ENCODE data around the gene HPGDS. TPM values are rescaled to one million over a fixed set of nuclear protein-coding genes. Genes with fewer than 3 reads are reported as not detected.

Gene HPGDS
- polyA plus RNA-seq, 1 donor from 2014 or later, result not detected

DNA sequence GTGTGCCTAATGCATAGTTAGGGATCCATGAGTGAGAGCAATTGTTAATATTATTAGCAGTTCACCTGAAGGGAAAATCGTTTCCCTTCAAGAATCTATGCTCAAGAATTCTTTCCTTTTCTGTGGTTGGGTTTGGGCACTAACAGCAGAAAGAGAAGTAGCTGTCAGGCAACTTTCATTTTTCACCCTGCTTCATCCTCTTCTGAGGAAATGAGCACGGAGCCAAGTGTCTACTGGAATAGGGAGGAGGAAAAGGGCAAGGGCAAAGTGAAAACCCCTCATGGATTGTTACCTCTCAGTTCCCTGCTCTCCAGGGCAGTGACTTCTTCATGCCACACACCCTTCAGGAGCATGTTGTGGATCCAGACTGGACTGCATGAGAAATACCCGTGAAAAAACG is 2.6 kb upstream of the HPGDS start:
- Histone ChIP-seq H3K4me2 (ENCODE audit: low read length) (no peak overlapping the region), H3K4me3 (ENCODE audit: low read length) (no peak overlapping the region), H4K20me1 (ENCODE audit: insufficient read depth) (no peaks in the 10 kb centered on the region), H3K79me2 (replicated peaks; ENCODE audit: insufficient read depth, low read length) (no peaks in the 10 kb centered on the region), H3K27ac (ENCODE audit: low read length) (no peak overlapping the region), H3K9me2 (ENCODE audit: insufficient read depth, low read length) (no peaks in the 10 kb centered on the region), H3K27me3 (ENCODE audit: insufficient read depth, low read depth, low read length) (no peaks in the 10 kb centered on the region), H3K9me3 (ENCODE audit: low read length) (no peaks in the 10 kb centered on the region), H3K9ac (ENCODE audit: low read length) (no peak overlapping the region), H3F3A (ENCODE audit: insufficient read depth, low read length, poor library complexity, severe bottlenecking) (no peaks in the 10 kb centered on the region), H2AFZ (ENCODE audit: low read depth, low read length) (no peak overlapping the region), H3K36me3 (ENCODE audit: insufficient read depth, low read length) (no peaks in the 10 kb centered on the region)
- TF ChIP-seq SMC3 (conservative IDR thresholded peaks at IDR 0.05; ENCODE audit: poor library complexity), result no peak

DNA sequence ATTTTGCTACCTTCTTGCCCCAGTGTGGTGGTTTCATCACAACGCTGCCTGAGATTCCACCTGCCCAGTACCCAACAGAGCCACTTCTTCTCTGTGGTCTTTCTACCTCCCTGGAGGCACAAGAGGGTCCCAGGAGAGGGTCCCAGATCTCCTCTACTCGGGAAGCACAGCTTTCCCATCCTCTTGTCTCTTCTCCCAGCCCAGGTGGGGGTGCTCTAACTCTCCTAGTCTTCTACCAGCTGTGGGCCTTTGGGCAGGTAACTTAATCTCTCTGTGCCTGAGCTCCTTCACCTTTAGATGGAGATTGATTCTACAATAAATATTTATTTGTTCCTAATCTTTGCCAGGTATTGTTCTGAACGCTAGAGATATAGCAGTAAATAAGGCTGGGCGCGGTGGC is 1.8 kb upstream of the HPGDS start:
- Histone ChIP-seq H3K36me3 (ENCODE audit: insufficient read depth, low read length) (no peaks in the 10 kb centered on the region), H3K27me3 (ENCODE audit: insufficient read depth, low read depth, low read length) (no peaks in the 10 kb centered on the region), H3K27ac (ENCODE audit: low read length) (no peak overlapping the region), H3K4me2 (ENCODE audit: low read length) (no peak overlapping the region), H4K20me1 (ENCODE audit: insufficient read depth) (no peaks in the 10 kb centered on the region), H3K9me2 (ENCODE audit: insufficient read depth, low read length) (no peaks in the 10 kb centered on the region), H3K9ac (ENCODE audit: low read length) (no peak overlapping the region), H3F3A (ENCODE audit: insufficient read depth, low read length, poor library complexity, severe bottlenecking) (no peaks in the 10 kb centered on the region), H2AFZ (ENCODE audit: low read depth, low read length) (no peak overlapping the region), H3K9me3 (ENCODE audit: low read length) (no peaks in the 10 kb centered on the region), H3K79me2 (replicated peaks; ENCODE audit: insufficient read depth, low read length) (no peaks in the 10 kb centered on the region), H3K4me3 (ENCODE audit: low read length) (no peak overlapping the region)
- TF ChIP-seq, protein P1, sequence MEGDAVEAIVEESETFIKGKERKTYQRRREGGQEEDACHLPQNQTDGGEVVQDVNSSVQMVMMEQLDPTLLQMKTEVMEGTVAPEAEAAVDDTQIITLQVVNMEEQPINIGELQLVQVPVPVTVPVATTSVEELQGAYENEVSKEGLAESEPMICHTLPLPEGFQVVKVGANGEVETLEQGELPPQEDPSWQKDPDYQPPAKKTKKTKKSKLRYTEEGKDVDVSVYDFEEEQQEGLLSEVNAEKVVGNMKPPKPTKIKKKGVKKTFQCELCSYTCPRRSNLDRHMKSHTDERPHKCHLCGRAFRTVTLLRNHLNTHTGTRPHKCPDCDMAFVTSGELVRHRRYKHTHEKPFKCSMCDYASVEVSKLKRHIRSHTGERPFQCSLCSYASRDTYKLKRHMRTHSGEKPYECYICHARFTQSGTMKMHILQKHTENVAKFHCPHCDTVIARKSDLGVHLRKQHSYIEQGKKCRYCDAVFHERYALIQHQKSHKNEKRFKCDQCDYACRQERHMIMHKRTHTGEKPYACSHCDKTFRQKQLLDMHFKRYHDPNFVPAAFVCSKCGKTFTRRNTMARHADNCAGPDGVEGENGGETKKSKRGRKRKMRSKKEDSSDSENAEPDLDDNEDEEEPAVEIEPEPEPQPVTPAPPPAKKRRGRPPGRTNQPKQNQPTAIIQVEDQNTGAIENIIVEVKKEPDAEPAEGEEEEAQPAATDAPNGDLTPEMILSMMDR (IDR thresholded peaks at IDR 0.05; ENCODE audit: poor library complexity, severe bottlenecking), result no peak
- TF ChIP-seq RAD21 (conservative IDR thresholded peaks at IDR 0.05), result no peak
- TF ChIP-seq, protein P2, sequence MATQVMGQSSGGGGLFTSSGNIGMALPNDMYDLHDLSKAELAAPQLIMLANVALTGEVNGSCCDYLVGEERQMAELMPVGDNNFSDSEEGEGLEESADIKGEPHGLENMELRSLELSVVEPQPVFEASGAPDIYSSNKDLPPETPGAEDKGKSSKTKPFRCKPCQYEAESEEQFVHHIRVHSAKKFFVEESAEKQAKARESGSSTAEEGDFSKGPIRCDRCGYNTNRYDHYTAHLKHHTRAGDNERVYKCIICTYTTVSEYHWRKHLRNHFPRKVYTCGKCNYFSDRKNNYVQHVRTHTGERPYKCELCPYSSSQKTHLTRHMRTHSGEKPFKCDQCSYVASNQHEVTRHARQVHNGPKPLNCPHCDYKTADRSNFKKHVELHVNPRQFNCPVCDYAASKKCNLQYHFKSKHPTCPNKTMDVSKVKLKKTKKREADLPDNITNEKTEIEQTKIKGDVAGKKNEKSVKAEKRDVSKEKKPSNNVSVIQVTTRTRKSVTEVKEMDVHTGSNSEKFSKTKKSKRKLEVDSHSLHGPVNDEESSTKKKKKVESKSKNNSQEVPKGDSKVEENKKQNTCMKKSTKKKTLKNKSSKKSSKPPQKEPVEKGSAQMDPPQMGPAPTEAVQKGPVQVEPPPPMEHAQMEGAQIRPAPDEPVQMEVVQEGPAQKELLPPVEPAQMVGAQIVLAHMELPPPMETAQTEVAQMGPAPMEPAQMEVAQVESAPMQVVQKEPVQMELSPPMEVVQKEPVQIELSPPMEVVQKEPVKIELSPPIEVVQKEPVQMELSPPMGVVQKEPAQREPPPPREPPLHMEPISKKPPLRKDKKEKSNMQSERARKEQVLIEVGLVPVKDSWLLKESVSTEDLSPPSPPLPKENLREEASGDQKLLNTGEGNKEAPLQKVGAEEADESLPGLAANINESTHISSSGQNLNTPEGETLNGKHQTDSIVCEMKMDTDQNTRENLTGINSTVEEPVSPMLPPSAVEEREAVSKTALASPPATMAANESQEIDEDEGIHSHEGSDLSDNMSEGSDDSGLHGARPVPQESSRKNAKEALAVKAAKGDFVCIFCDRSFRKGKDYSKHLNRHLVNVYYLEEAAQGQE (IDR thresholded peaks at IDR 0.05; ENCODE audit: borderline replicate concordance), result no peak
- no peak for TF ChIP-seq MXI1 (conservative IDR thresholded peaks at IDR 0.05; ENCODE audit: poor library complexity, severe bottlenecking)
- TF ChIP-seq TAF1 (IDR thresholded peaks at IDR 0.05; ENCODE audit: low read depth), result no peak
- TF ChIP-seq EP300 (conservative IDR thresholded peaks at IDR 0.05; ENCODE audit: poor library complexity, severe bottlenecking), result no peak
- TF ChIP-seq SMC3 (conservative IDR thresholded peaks at IDR 0.05; ENCODE audit: poor library complexity), result no peak
- TF ChIP-seq EZH2 (IDR thresholded peaks at IDR 0.05; ENCODE audit: borderline replicate concordance, insufficient read depth, low read length, poor library complexity, severe bottlenecking), result no peak
- no peak for TF ChIP-seq POLR2AphosphoS5 (IDR thresholded peaks at IDR 0.05)
